Liver (tissue), 9 donors: ENCODE results near the gene MED15. TPM values are rescaled to one million over a fixed set of nuclear protein-coding genes. Genes with fewer than 3 reads are reported as not detected.

Source experiments
- DNase-seq: peaks from one replicate; pipeline ENCODE4 v3.0.0-alpha.2; 2017; ENCODE audit warnings: low spot score
- H3K27ac ChIP-seq, 2 donors: one replicate each; pipeline ENCODE4 v1.7.0; 2013; ENCODE audit warnings: inconsistent platforms in 2 of 2, low read length in 2 of 2, control low read depth in 1 of 2, low read depth in 1 of 2, mild to moderate bottlenecking in 1 of 2
- H3K27me3 ChIP-seq, 4 donors: one replicate each; pipeline versions ENCODE4 v1.6.1 to v1.7.0; 2013; ENCODE audit warnings: low read length in 3 of 4, inconsistent platforms in 1 of 4, mild to moderate bottlenecking in 1 of 4, moderate library complexity in 1 of 4; ENCODE audit not compliant: control insufficient read depth in 4 of 4, insufficient read depth in 4 of 4
- H3K36me3 ChIP-seq, 4 donors: one replicate each; pipeline versions ENCODE4 v1.6.1 to v1.7.0; 2013; ENCODE audit warnings: low read length in 3 of 4, mild to moderate bottlenecking in 3 of 4, low read depth in 1 of 4, moderate library complexity in 1 of 4; ENCODE audit not compliant: control insufficient read depth in 4 of 4, insufficient read depth in 3 of 4
- H3K4me1 ChIP-seq, 4 donors: one replicate each; pipeline versions ENCODE4 v1.6.1 to v1.7.0; 2013; ENCODE audit warnings: low read length in 3 of 4, mild to moderate bottlenecking in 3 of 4, moderate library complexity in 1 of 4; ENCODE audit not compliant: control insufficient read depth in 4 of 4, insufficient read depth in 4 of 4
- H3K4me3 ChIP-seq, 3 donors: one replicate each; pipeline versions ENCODE4 v1.6.1 to v1.7.0; 2013; ENCODE audit warnings: low read length in 3 of 3, control low read depth in 1 of 3, low read depth in 1 of 3, mild to moderate bottlenecking in 1 of 3
- H3K9ac ChIP-seq, 2 donors: one replicate each; pipeline ENCODE4 v1.7.0; 2013; ENCODE audit warnings: low read length in 2 of 2, mild to moderate bottlenecking in 2 of 2, moderate library complexity in 2 of 2, control low read depth in 1 of 2, low read depth in 1 of 2
- H3K9me3 ChIP-seq, 4 donors: one replicate each; pipeline versions ENCODE4 v1.6.1 to v1.7.0; 2013; ENCODE audit warnings: low read length in 3 of 4; ENCODE audit not compliant: control insufficient read depth in 4 of 4
- ATF3 ChIP-seq: IDR thresholded peaks from 2 replicates; pipeline ENCODE4 v1.6.1; 2016; ENCODE audit warnings: antibody characterized with exemption
- CTCF ChIP-seq: fragments of 150-350 bp; IDR thresholded peaks from 2 replicates; pipeline ENCODE4 v1.5.1; 2017; ENCODE audit warnings: improper control_type of control experiment, low read depth, low read length; ENCODE audit not compliant: missing input control
- EGR1 ChIP-seq, 2 donors: IDR thresholded peaks; 2 replicates each; pipeline ENCODE4 v1.6.1; 2016 to 2018; ENCODE audit warnings: antibody characterized with exemption in 2 of 2, low read depth in 2 of 2
- FOXA1 ChIP-seq: IDR thresholded peaks from 2 replicates; pipeline ENCODE4 v1.6.1; 2016; ENCODE audit warnings: antibody characterized with exemption
- FOXA2 ChIP-seq: IDR thresholded peaks from 2 replicates; pipeline ENCODE4 v1.6.1; 2016; ENCODE audit warnings: antibody characterized with exemption
- GABPA ChIP-seq, 2 donors: IDR thresholded peaks in 1 of 2; conservative IDR thresholded peaks in 1 of 2; 2 replicates each; pipeline ENCODE4 v1.6.1; 2016; ENCODE audit warnings: antibody characterized with exemption in 2 of 2, mild to moderate bottlenecking in 1 of 2, moderate library complexity in 1 of 2
- HNF4A ChIP-seq, 2 donors: conservative IDR thresholded peaks; 2 replicates each; pipeline ENCODE4 v1.6.1; 2016; ENCODE audit warnings: antibody characterized with exemption in 2 of 2, mild to moderate bottlenecking in 2 of 2
- HNF4G ChIP-seq: IDR thresholded peaks from 2 replicates; pipeline ENCODE4 v1.6.1; 2016; ENCODE audit warnings: antibody characterized with exemption
- JUND ChIP-seq, 2 donors: IDR thresholded peaks; 2 replicates each; pipeline ENCODE4 v1.6.1; 2016; ENCODE audit warnings: antibody characterized with exemption in 2 of 2
- MAX ChIP-seq: IDR thresholded peaks from 2 replicates; pipeline ENCODE4 v1.6.1; 2016; ENCODE audit warnings: antibody characterized with exemption
- NR2F2 ChIP-seq: IDR thresholded peaks from 2 replicates; pipeline ENCODE4 v1.6.1; 2016; ENCODE audit warnings: antibody characterized with exemption
- RAD21 ChIP-seq, 2 donors: IDR thresholded peaks; 2 replicates each; pipeline ENCODE4 v1.6.1; 2016; ENCODE audit warnings: antibody characterized with exemption in 2 of 2, mild to moderate bottlenecking in 2 of 2
- REST ChIP-seq: IDR thresholded peaks from 2 replicates; pipeline ENCODE4 v1.6.1; 2016; ENCODE audit warnings: antibody characterized with exemption, mild to moderate bottlenecking
- RXRA ChIP-seq, 2 donors: IDR thresholded peaks; 2 replicates each; pipeline ENCODE4 v1.6.1; 2017 to 2018; ENCODE audit warnings: antibody characterized with exemption in 2 of 2, mild to moderate bottlenecking in 1 of 2
- SP1 ChIP-seq: IDR thresholded peaks from 2 replicates; pipeline ENCODE4 v1.6.1; 2018; ENCODE audit warnings: antibody characterized with exemption, mild to moderate bottlenecking
- TAF1 ChIP-seq: conservative IDR thresholded peaks from 2 replicates; pipeline ENCODE4 v1.6.1; 2016; ENCODE audit warnings: antibody characterized with exemption, mild to moderate bottlenecking
- WGBS: extraction: QIAGEN DNeasy Blood & Tissue Kit; methylation state at CpG from one replicate; pipeline ENCODE4 v1.1.7; 2013; 5-methylcytosine and 5-hydroxymethylcytosine counted together
- polyA plus RNA-seq, 2 donors: library from polyadenylated mRNA; stranded (reverse) in 1 of 2; unstranded in 1 of 2; fragments of 200-250 nt in 1 of 2; fragments of >200 nt in 1 of 2; fragmentation: Nextera tagmentation in 1 of 2; extraction: Ambion mirVana in 1 of 2; gene quantifications; one replicate each; pipeline versions ENCODE4 v1.2.1 to v1.2.3, GENCODE V29; 2013 to 2015
- total RNA-seq, 2 donors: library from RNA; depleted of rRNA; stranded (reverse); fragments of >200 nt; gene quantifications; one replicate each; pipeline ENCODE4 v1.2.3, GENCODE V29; 2014
- donor health status: healthy.
- donor health status: healthy.
- donor health status: healthy.
- donor health status: healthy.
- donor health status: healthy.

Gene MED15
- total and polyA plus RNA-seq, 4 donors: 9.7 to 28.0 (median 16.2) TPM

GRCh38 chr22:20569059-20570058, 61.9 kb downstream of the MED15 start:
- H3K4me3 ChIP-seq: no peak overlapping the region

GRCh38 chr22:20571078-20571503, 63.7 kb downstream of the MED15 start:
- H3K9ac ChIP-seq: no peak overlapping the region
- no peaks in the 10 kb centered on the region for H3K27me3 ChIP-seq
- peaks cover 6 to 73% (median 41%) of the 10 kb centered on the region in 4 donors for H3K36me3 ChIP-seq
- DNase-seq: no peak
- TF ChIP-seq RXRA (IDR thresholded peaks at IDR 0.05): no peak
- no peak for TF ChIP-seq EGR1 (IDR thresholded peaks at IDR 0.05; ENCODE audit: low read depth in 2 of 2)
- TF ChIP-seq SP1: no peak
- no peak for TF ChIP-seq TAF1
- TF ChIP-seq HNF4G: no peak
- no peak for TF ChIP-seq FOXA1
- no peak for TF ChIP-seq ATF3
- no peak for TF ChIP-seq FOXA2
- TF ChIP-seq CTCF: no peak
- TF ChIP-seq GABPA (IDR thresholded peaks at IDR 0.05 in 1 of 2, conservative IDR thresholded peaks at IDR 0.05 in 1 of 2): no peak
- no peak for TF ChIP-seq NR2F2
- TF ChIP-seq HNF4A (conservative IDR thresholded peaks at IDR 0.05): no peak
- TF ChIP-seq MAX: no peak
- TF ChIP-seq JUND (IDR thresholded peaks at IDR 0.05): no peak
- TF ChIP-seq RAD21 (IDR thresholded peaks at IDR 0.05): no peak
- no peak overlapping the region for H3K4me3 ChIP-seq
- H3K4me1 ChIP-seq: peaks cover 0 to 15% (median 3%) of the 10 kb centered on the region in 4 donors
- H3K9me3 ChIP-seq: no peaks in the 10 kb centered on the region
- WGBS: 87% methylated on average over 6 of the region's 6 CpGs
- H3K27ac ChIP-seq: no peak overlapping the region

More at GRCh38 chr22:20569059-20570058, 61.9 kb downstream of the MED15 start:
- Histone ChIP-seq H3K27me3 (no peaks in the 10 kb centered on the region), H3K27ac (peak overlapping the region in 1 of 2 donors; percentile 39), H3K36me3 (peaks cover 9 to 74% (median 45%) of the 10 kb centered on the region in 4 donors), H3K4me1 (peaks cover 0 to 15% (median 3%) of the 10 kb centered on the region in 4 donors), H3K9me3 (no peaks in the 10 kb centered on the region), H3K9ac (no peak overlapping the region)
- TF ChIP-seq SP1 (peak; percentile 31), RAD21 (IDR thresholded peaks at IDR 0.05) (no peak), REST (no peak), FOXA1 (no peak)
- 71% methylated on average over 20 of the region's 20 CpGs for WGBS
- DNase-seq: no peak
